ENCODE measurements around the gene LRRC38.
A peak's percentile ranks its signal among the peaks of the same experiment; 100 is the strongest.
"Not testable (repeated sequence)": the region's sequence is repeated elsewhere in the genome, so short reads cannot be mapped to it uniquely, and the experiment has no call there.

The LRRC38 gene

GRCh38 chr1:13433694-13434358, 80.0 kb downstream of the LRRC38 start:
- not testable (repeated sequence) for H4K8ac ChIP-seq (ENCODE audit: low read depth, low read length); H3K27me3 ChIP-seq (ENCODE audit: control insufficient read depth in 3 of 3, insufficient read depth in 3 of 3, low read depth in 1 of 3, low read length in 3 of 3); H3K27ac ChIP-seq (replicated peaks; ENCODE audit: low read length); H3K4me1 ChIP-seq (ENCODE audit: control insufficient read depth in 2 of 2, insufficient read depth in 1 of 2, low read depth in 1 of 2, low read length in 2 of 2); H3K9ac ChIP-seq (ENCODE audit: low read depth, low read length, poor library complexity); H2BK5ac ChIP-seq (ENCODE audit: low read length); H2BK120ac ChIP-seq (ENCODE audit: low read depth, low read length); H3K36me3 ChIP-seq (replicated peaks in 1 of 2; ENCODE audit: control insufficient read depth in 2 of 2, insufficient read depth in 2 of 2, low read length in 2 of 2); H3K4me3 ChIP-seq (ENCODE audit: low read length in 2 of 2); DNase-seq (ENCODE audit: low spot score); H3K79me1 ChIP-seq (ENCODE audit: low read depth, low read length); H3K23ac ChIP-seq (ENCODE audit: low read depth, low read length, poor library complexity); H4K91ac ChIP-seq (ENCODE audit: low read depth, low read length, poor library complexity); H3K4ac ChIP-seq (ENCODE audit: low read length); H2AK5ac ChIP-seq (ENCODE audit: low read depth, low read length); H2BK12ac ChIP-seq (ENCODE audit: low read length); H2BK15ac ChIP-seq (ENCODE audit: low read length); H2AFZ ChIP-seq (ENCODE audit: low read length); H3K18ac ChIP-seq (ENCODE audit: low read length); H3K4me2 ChIP-seq (ENCODE audit: insufficient read depth, low read length, poor library complexity, severe bottlenecking); H3K14ac ChIP-seq (ENCODE audit: low read length)
- WGBS, 2 donors (ENCODE audit: extremely low coverage in 2 of 2, insufficient read length in 2 of 2, insufficient replicate concordance in 1 of 2) = no CpG with 5 or more reads among the region's 32 CpGs
- peaks cover 0 to 26% of the 10 kb centered on the region in 2 donors for H3K9me3 ChIP-seq (replicated peaks in 1 of 2; ENCODE audit: control insufficient read depth in 2 of 2, insufficient read depth in 1 of 2, low read depth in 1 of 2, low read length in 2 of 2)

- Histone ChIP-seq H4K8ac (ENCODE audit: low read depth, low read length) (no peak overlapping the region), H3K4ac (ENCODE audit: low read length) (no peak overlapping the region), H3K27ac (replicated peaks; ENCODE audit: low read length) (no peak overlapping the region), H2BK120ac (ENCODE audit: low read depth, low read length) (no peak overlapping the region), H3K36me3 (replicated peaks in 1 of 2; ENCODE audit: control insufficient read depth in 2 of 2, insufficient read depth in 2 of 2, low read length in 2 of 2) (no peaks in the 10 kb centered on the region), H2BK12ac (ENCODE audit: low read length) (no peak overlapping the region), H2BK15ac (ENCODE audit: low read length) (no peak overlapping the region), H3K4me1 (ENCODE audit: control insufficient read depth in 2 of 2, insufficient read depth in 1 of 2, low read depth in 1 of 2, low read length in 2 of 2) (no peaks in the 10 kb centered on the region), H3K79me1 (ENCODE audit: low read depth, low read length) (no peaks in the 10 kb centered on the region), H3K4me2 (ENCODE audit: insufficient read depth, low read length, poor library complexity, severe bottlenecking) (no peak overlapping the region), H3K9me3 (replicated peaks in 1 of 2; ENCODE audit: control insufficient read depth in 2 of 2, insufficient read depth in 1 of 2, low read depth in 1 of 2, low read length in 2 of 2) (peaks cover 0 to 21% of the 10 kb centered on the region in 2 donors), H2BK5ac (ENCODE audit: low read length) (no peak overlapping the region), H4K91ac (ENCODE audit: low read depth, low read length, poor library complexity) (no peak overlapping the region), H2AFZ (ENCODE audit: low read length) (no peak overlapping the region), H3K27me3 (ENCODE audit: control insufficient read depth in 3 of 3, insufficient read depth in 3 of 3, low read depth in 1 of 3, low read length in 3 of 3) (peaks cover 0 to 3% (median 0%) of the 10 kb centered on the region in 3 experiments), H3K4me3 (ENCODE audit: low read length in 2 of 2) (no peak overlapping the region), H3K18ac (ENCODE audit: low read length) (no peak overlapping the region), H3K23ac (ENCODE audit: low read depth, low read length, poor library complexity) (no peak overlapping the region), H3K14ac (ENCODE audit: low read length) (no peak overlapping the region), H3K9ac (ENCODE audit: low read depth, low read length, poor library complexity) (no peak overlapping the region), H2AK5ac (ENCODE audit: low read depth, low read length) (no peak overlapping the region)
- DNase-seq (ENCODE audit: low spot score) = no peak
- WGBS, 2 donors (ENCODE audit: extremely low coverage in 2 of 2, insufficient read length in 2 of 2, insufficient replicate concordance in 1 of 2) = no CpG with 5 or more reads among the region's 3 CpGs
Observed at GRCh38 chr1:13432251-13432650, 81.6 kb downstream of the LRRC38 start.

GRCh38 chr1:13430495-13430894, 83.3 kb downstream of the LRRC38 start:
- no peak overlapping the region for H2BK15ac ChIP-seq (ENCODE audit: low read length)
- no peaks in the 10 kb centered on the region for H3K36me3 ChIP-seq (replicated peaks in 1 of 2; ENCODE audit: control insufficient read depth in 2 of 2, insufficient read depth in 2 of 2, low read length in 2 of 2)
- H3K79me1 ChIP-seq (ENCODE audit: low read depth, low read length) = no peaks in the 10 kb centered on the region

More at GRCh38 chr1:13430495-13430894, 83.3 kb downstream of the LRRC38 start:
- H3K14ac ChIP-seq (ENCODE audit: low read length) = no peak overlapping the region
- H2BK12ac ChIP-seq (ENCODE audit: low read length) = no peak overlapping the region
- no peak overlapping the region for H2BK5ac ChIP-seq (ENCODE audit: low read length)
- no peak overlapping the region for H2AK5ac ChIP-seq (ENCODE audit: low read depth, low read length)
- no peak overlapping the region for H2AFZ ChIP-seq (ENCODE audit: low read length)
- H4K8ac ChIP-seq (ENCODE audit: low read depth, low read length) = no peak overlapping the region
- H3K18ac ChIP-seq (ENCODE audit: low read length) = no peak overlapping the region
- no peak overlapping the region for H4K91ac ChIP-seq (ENCODE audit: low read depth, low read length, poor library complexity)
- H2BK120ac ChIP-seq (ENCODE audit: low read depth, low read length) = no peak overlapping the region
- no peak overlapping the region for H3K4ac ChIP-seq (ENCODE audit: low read length)
- no CpG with 5 or more reads among the region's 13 CpGs for WGBS, 2 donors (ENCODE audit: extremely low coverage in 2 of 2, insufficient read length in 2 of 2, insufficient replicate concordance in 1 of 2)
- peaks cover 0 to 14% of the 10 kb centered on the region in 2 donors for H3K9me3 ChIP-seq (replicated peaks in 1 of 2; ENCODE audit: control insufficient read depth in 2 of 2, insufficient read depth in 1 of 2, low read depth in 1 of 2, low read length in 2 of 2)
- peak overlapping the region; percentile 59 for H3K23ac ChIP-seq (ENCODE audit: low read depth, low read length, poor library complexity)
- H3K9ac ChIP-seq (ENCODE audit: low read depth, low read length, poor library complexity) = no peak overlapping the region
- no peaks in the 10 kb centered on the region for H3K4me1 ChIP-seq (ENCODE audit: control insufficient read depth in 2 of 2, insufficient read depth in 1 of 2, low read depth in 1 of 2, low read length in 2 of 2)
- no peak for DNase-seq (ENCODE audit: low spot score)
- peak overlapping the region in 1 of 2 donors; percentile 43 for H3K4me3 ChIP-seq (ENCODE audit: low read length in 2 of 2)
- no peak overlapping the region for H3K27ac ChIP-seq (replicated peaks; ENCODE audit: low read length)
- peaks cover 0 to 1% (median 0%) of the 10 kb centered on the region in 3 experiments for H3K27me3 ChIP-seq (ENCODE audit: control insufficient read depth in 3 of 3, insufficient read depth in 3 of 3, low read depth in 1 of 3, low read length in 3 of 3)
- no peak overlapping the region for H3K4me2 ChIP-seq (ENCODE audit: insufficient read depth, low read length, poor library complexity, severe bottlenecking)
